Measurements from ENCODE around the gene AIG1. TPM values are rescaled to one million over a fixed set of nuclear protein-coding genes. Genes with fewer than 3 reads are reported as not detected.
"Not testable (repeated sequence)": the region's sequence is repeated elsewhere in the genome, so short reads cannot be mapped to it uniquely, and the experiment has no call there.

The AIG1 gene
- total and polyA plus RNA-seq, 2 experiments from 2014 or later: 92.8 to 102 TPM

- DNase-seq (ENCODE audit: low spot score): no peak
- Histone ChIP-seq H3K4me2 (no peak overlapping the region), H3K36me3 (replicated peaks; ENCODE audit: insufficient read depth, low read depth) (no peaks in the 10 kb centered on the region), H3K79me2 (no peaks in the 10 kb centered on the region), H3K9me3 (ENCODE audit: low read depth) (no peaks in the 10 kb centered on the region), H3K4me3 (no peak overlapping the region), H3K27me3 (no peaks in the 10 kb centered on the region), H3K4me1 (ENCODE audit: insufficient read depth) (no peaks in the 10 kb centered on the region), H3K9me2 (replicated peaks; ENCODE audit: insufficient read depth) (no peaks in the 10 kb centered on the region), H3K27ac (no peak overlapping the region), H2AFZ (no peak overlapping the region), H4K20me1 (ENCODE audit: insufficient read depth, poor library complexity, severe bottlenecking) (no peaks in the 10 kb centered on the region)
- TF ChIP-seq EZH2 (IDR thresholded peaks at IDR 0.05; ENCODE audit: borderline replicate concordance): no peak
- TF ChIP-seq EZH2phosphoT487 (IDR thresholded peaks at IDR 0.05; ENCODE audit: low read depth, severe bottlenecking, unreplicated experiment): no peak
- no peak for TF ChIP-seq CTCF (IDR thresholded peaks at IDR 0.05; ENCODE audit: poor library complexity)
- WGBS (ENCODE audit: low lambda C conversion rate, missing lambda C conversion rate): 84% methylated on average over 6 of the region's 6 CpGs
These were observed 238.8 kb downstream of the AIG1 start for GRCh38 chr6:143299253-143300166.

DNA sequence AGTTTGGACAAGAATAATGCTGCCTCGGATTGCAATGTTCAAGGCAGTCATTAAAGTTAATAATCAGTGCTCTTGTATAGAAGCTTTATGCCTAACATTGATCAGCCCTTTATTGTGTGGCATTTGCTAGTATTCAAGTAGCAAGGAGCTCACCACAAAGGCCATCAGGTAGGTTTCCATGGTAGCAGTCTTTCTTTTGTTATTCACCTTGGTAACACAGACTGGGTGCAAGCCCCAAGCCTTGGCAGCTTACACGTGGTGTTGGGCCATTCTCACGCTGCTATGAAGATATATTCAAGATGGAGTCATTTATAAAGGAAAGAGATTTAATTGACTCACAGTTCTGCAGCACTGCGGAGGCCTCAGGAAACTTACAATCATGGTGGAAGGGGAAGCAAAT is 240.5 kb downstream of the AIG1 start:
- Histone ChIP-seq H2AFZ (no peak overlapping the region), H3K27me3 (no peaks in the 10 kb centered on the region), H3K27ac (no peak overlapping the region), H3K4me3 (no peak overlapping the region), H3K4me2 (no peak overlapping the region), H3K79me2 (no peaks in the 10 kb centered on the region), H3K36me3 (replicated peaks; ENCODE audit: insufficient read depth, low read depth) (no peaks in the 10 kb centered on the region), H3K9me3 (ENCODE audit: low read depth) (no peaks in the 10 kb centered on the region), H3K9me2 (replicated peaks; ENCODE audit: insufficient read depth) (no peaks in the 10 kb centered on the region), H3K4me1 (ENCODE audit: insufficient read depth) (no peaks in the 10 kb centered on the region), H4K20me1 (ENCODE audit: insufficient read depth, poor library complexity, severe bottlenecking) (no peaks in the 10 kb centered on the region)
- DNase-seq (ENCODE audit: low spot score): no peak
- TF ChIP-seq EZH2 (IDR thresholded peaks at IDR 0.05; ENCODE audit: borderline replicate concordance) (no peak), CTCF (IDR thresholded peaks at IDR 0.05; ENCODE audit: poor library complexity) (no peak), EZH2phosphoT487 (IDR thresholded peaks at IDR 0.05; ENCODE audit: low read depth, severe bottlenecking, unreplicated experiment) (no peak)
- WGBS (ENCODE audit: low lambda C conversion rate, missing lambda C conversion rate): 62% methylated on average over 4 of the region's 4 CpGs

GRCh38 chr6:143307760-143308159 is 247.1 kb downstream of the AIG1 start:
- WGBS (ENCODE audit: low lambda C conversion rate, missing lambda C conversion rate): 98% methylated on average over 10 of the region's 10 CpGs
- not testable (repeated sequence) for H2AFZ ChIP-seq; H3K27me3 ChIP-seq; H3K27ac ChIP-seq; H3K4me3 ChIP-seq; H3K4me1 ChIP-seq (ENCODE audit: insufficient read depth); H3K79me2 ChIP-seq; H3K9me3 ChIP-seq (ENCODE audit: low read depth); H3K4me2 ChIP-seq; DNase-seq (ENCODE audit: low spot score); H3K9me2 ChIP-seq (replicated peaks; ENCODE audit: insufficient read depth); H4K20me1 ChIP-seq (ENCODE audit: insufficient read depth, poor library complexity, severe bottlenecking); H3K36me3 ChIP-seq (replicated peaks; ENCODE audit: insufficient read depth, low read depth)

- H3K79me2 ChIP-seq: no peaks in the 10 kb centered on the region
- no peak overlapping the region for H3K4me2 ChIP-seq
- no peaks in the 10 kb centered on the region for H3K9me3 ChIP-seq (ENCODE audit: low read depth)
- TF ChIP-seq EZH2 (IDR thresholded peaks at IDR 0.05; ENCODE audit: borderline replicate concordance) (no peak), CTCF (IDR thresholded peaks at IDR 0.05; ENCODE audit: poor library complexity) (no peak), EZH2phosphoT487 (IDR thresholded peaks at IDR 0.05; ENCODE audit: low read depth, severe bottlenecking, unreplicated experiment) (no peak)
- no peaks in the 10 kb centered on the region for H3K9me2 ChIP-seq (replicated peaks; ENCODE audit: insufficient read depth)
- no peaks in the 10 kb centered on the region for H3K27me3 ChIP-seq
- no peak for DNase-seq (ENCODE audit: low spot score)
- H3K27ac ChIP-seq: no peak overlapping the region
- no peaks in the 10 kb centered on the region for H3K4me1 ChIP-seq (ENCODE audit: insufficient read depth)
- no peak overlapping the region for H3K4me3 ChIP-seq
- WGBS (ENCODE audit: low lambda C conversion rate, missing lambda C conversion rate): 96% methylated on average over 4 of the region's 4 CpGs
- H4K20me1 ChIP-seq (ENCODE audit: insufficient read depth, poor library complexity, severe bottlenecking): no peaks in the 10 kb centered on the region
- no peak overlapping the region for H2AFZ ChIP-seq
- no peaks in the 10 kb centered on the region for H3K36me3 ChIP-seq (replicated peaks; ENCODE audit: insufficient read depth, low read depth)
These were observed 252.5 kb downstream of the AIG1 start for GRCh38 chr6:143313163-143313562.

All from hepatocyte (in vitro differentiated cells).